ENCODE results near the gene CREB3L1. TPM values are rescaled to one million over a fixed set of nuclear protein-coding genes. Genes with fewer than 3 reads are reported as not detected.

CREB3L1 gene
- total RNA-seq, 8 experiments from 2014 or later, result 0.58 to 8.8 (median 1.8) TPM

GRCh38 chr11:46363455-46364005 is 86.1 kb downstream of the CREB3L1 start:
- no peak overlapping the region for H3K4me3 ChIP-seq
- peak in 6 of 8 experiments; percentile 7 to 70 (median 66) for ATAC-seq (replicated peaks in 6 of 8)
- peak overlapping the region; percentile 51 to 59 for H3K27ac ChIP-seq
- WGBS, 10 experiments, result 70% methylated on average over 2 of the region's 21 CpGs; no CpG with 5 or more reads in 9 of the 10 experiments
- in situ Hi-C loops (cut with MboI; ENCODE audit: low pct_unique_long_range_greater_than_20kb in 2 of 9, low sequenced_read_pairs in 9 of 9, unreplicated experiment in 9 of 9), result no loop called here
- peaks cover 44 to 52% of the 10 kb centered on the region in 2 donors for H3K4me1 ChIP-seq (replicated peaks in 1 of 2)

- in situ Hi-C loops (cut with MboI; ENCODE audit: low pct_unique_long_range_greater_than_20kb in 2 of 9, low sequenced_read_pairs in 9 of 9, unreplicated experiment in 9 of 9), result no loop called here
- H3K4me1 ChIP-seq (replicated peaks in 1 of 2), result peaks cover 44 to 53% of the 10 kb centered on the region in 2 donors
- 80 to 100% (median 90%) methylated on average over 1 to 6 of the region's 9 CpGs; no CpG with 5 or more reads in 7 of the 10 experiments for WGBS, 10 experiments
- no peak overlapping the region for H3K4me3 ChIP-seq
- H3K27ac ChIP-seq, result peak overlapping the region; percentile 51 to 59
- no peak for ATAC-seq (replicated peaks in 6 of 8)
Measured at GRCh38 chr11:46364056-46364455, 86.6 kb downstream of the CREB3L1 start.

GRCh38 chr11:46364791-46365190 is 87.3 kb downstream of the CREB3L1 start:
- Histone ChIP-seq H3K27ac (no peak overlapping the region), H3K4me1 (replicated peaks in 1 of 2) (peaks cover 46 to 59% of the 10 kb centered on the region in 2 donors), H3K4me3 (no peak overlapping the region)
- no peak for ATAC-seq (replicated peaks in 6 of 8)
- 40 to 80% methylated on average over 1 of the region's 3 CpGs; no CpG with 5 or more reads in 8 of the 10 experiments for WGBS, 10 experiments
- in situ Hi-C loops (cut with MboI; ENCODE audit: low pct_unique_long_range_greater_than_20kb in 2 of 9, low sequenced_read_pairs in 9 of 9, unreplicated experiment in 9 of 9), result no loop called here

GRCh38 chr11:46366260-46366659 is 88.8 kb downstream of the CREB3L1 start:
- no peak for ATAC-seq (replicated peaks in 6 of 8)
- Histone ChIP-seq H3K4me1 (replicated peaks in 1 of 2) (peaks cover 47 to 60% of the 10 kb centered on the region in 2 donors), H3K27ac (no peak overlapping the region)

GRCh38 chr11:46366661-46367161 is 89.2 kb downstream of the CREB3L1 start:
- H3K27ac ChIP-seq, result peak overlapping the region in 1 of 2 donors; percentile 74
- peaks cover 43 to 56% of the 10 kb centered on the region in 2 donors for H3K4me1 ChIP-seq (replicated peaks in 1 of 2)
- 80% methylated on average over 1 of the region's 31 CpGs; no CpG with 5 or more reads in 9 of the 10 experiments for WGBS, 10 experiments
- in situ Hi-C loops (cut with MboI; ENCODE audit: low pct_unique_long_range_greater_than_20kb in 2 of 9, low sequenced_read_pairs in 9 of 9, unreplicated experiment in 9 of 9), result no loop called here
- ATAC-seq (replicated peaks in 6 of 8), result no peak
- H3K4me3 ChIP-seq, result no peak overlapping the region

More at GRCh38 chr11:46366260-46366659, 88.8 kb downstream of the CREB3L1 start:
- no peak overlapping the region for H3K4me3 ChIP-seq
- no CpG with 5 or more reads among the region's 22 CpGs for WGBS, 10 experiments
- in situ Hi-C loops (cut with MboI; ENCODE audit: low pct_unique_long_range_greater_than_20kb in 2 of 9, low sequenced_read_pairs in 9 of 9, unreplicated experiment in 9 of 9), result no loop called here

- in situ Hi-C loops (cut with MboI; ENCODE audit: low pct_unique_long_range_greater_than_20kb in 2 of 9, low sequenced_read_pairs in 9 of 9, unreplicated experiment in 9 of 9), result no loop called here
- Histone ChIP-seq H3K4me3 (no peak overlapping the region), H3K4me1 (replicated peaks in 1 of 2) (peaks cover 36 to 50% of the 10 kb centered on the region in 2 donors), H3K27ac (peak overlapping the region in 1 of 2 donors; percentile 74)
- peak; percentile 49 to 70 (median 58) for ATAC-seq (replicated peaks in 6 of 8)
- 0 to 24% methylated on average over 1 to 7 of the region's 32 CpGs; no CpG with 5 or more reads in 8 of the 10 experiments for WGBS, 10 experiments
Measured at GRCh38 chr11:46367244-46367915, 89.9 kb downstream of the CREB3L1 start.

GRCh38 chr11:46367916-46368267 is 90.4 kb downstream of the CREB3L1 start:
- peak overlapping the region in 1 of 2 donors; percentile 74 for H3K27ac ChIP-seq
- WGBS, 10 experiments, result 80 to 100% (median 96%) methylated on average over 1 to 3 of the region's 12 CpGs; no CpG with 5 or more reads in 6 of the 10 experiments
- peak in 1 of 8 experiments; percentile 1 for ATAC-seq (replicated peaks in 6 of 8)

GRCh38 chr11:46369458-46370152 is 92.1 kb downstream of the CREB3L1 start:
- Histone ChIP-seq H3K4me1 (replicated peaks in 1 of 2) (peaks cover 19 to 35% of the 10 kb centered on the region in 2 donors), H3K4me3 (no peak overlapping the region), H3K27ac (peak overlapping the region in 1 of 2 donors; percentile 5)
- ATAC-seq (replicated peaks in 6 of 8), result peak; percentile 70 to 91 (median 82)
- WGBS, 10 experiments, result 0 to 66% (median 40%) methylated on average over 1 to 7 of the region's 25 CpGs; no CpG with 5 or more reads in 6 of the 10 experiments
- in situ Hi-C loops (cut with MboI; ENCODE audit: low pct_unique_long_range_greater_than_20kb in 2 of 9, low sequenced_read_pairs in 9 of 9, unreplicated experiment in 9 of 9), result no loop called here

More at GRCh38 chr11:46367916-46368267, 90.4 kb downstream of the CREB3L1 start:
- Histone ChIP-seq H3K4me1 (replicated peaks in 1 of 2) (peaks cover 31 to 45% of the 10 kb centered on the region in 2 donors), H3K4me3 (no peak overlapping the region)
- in situ Hi-C loops (cut with MboI; ENCODE audit: low pct_unique_long_range_greater_than_20kb in 2 of 9, low sequenced_read_pairs in 9 of 9, unreplicated experiment in 9 of 9), result no loop called here

GRCh38 chr11:46370253-46370652 is 92.8 kb downstream of the CREB3L1 start:
- in situ Hi-C loops (cut with MboI; ENCODE audit: low pct_unique_long_range_greater_than_20kb in 2 of 9, low sequenced_read_pairs in 9 of 9, unreplicated experiment in 9 of 9), result no loop called here
- Histone ChIP-seq H3K27ac (no peak overlapping the region), H3K4me3 (no peak overlapping the region), H3K4me1 (replicated peaks in 1 of 2) (peaks cover 19 to 35% of the 10 kb centered on the region in 2 donors)
- WGBS, 10 experiments, result 50 to 93% (median 87%) methylated on average over 1 to 8 of the region's 13 CpGs; no CpG with 5 or more reads in 3 of the 10 experiments
- ATAC-seq (replicated peaks in 6 of 8), result peak in 1 of 8 experiments; percentile 7

Other genes with a start within 250 kb of the CREB3L1 start
- gene PHF21A, start 156.2 kb upstream of the CREB3L1 start, total RNA-seq, result 10 to 100 TPM; 10.5 to 40.2 (median 28.6) TPM
- gene DGKZ, start 69.8 kb downstream of the CREB3L1 start, total RNA-seq, result 10 to 100 TPM; 16.8 to 54.0 (median 25.9) TPM
- gene MDK, start 104.0 kb downstream of the CREB3L1 start, total RNA-seq, result 100 to 1,000 TPM; 151 to 662 (median 242) TPM
- gene CHRM4, start 114.1 kb downstream of the CREB3L1 start, total RNA-seq, result 1 to 10 TPM in 7 of 8 experiments, under 1 TPM in 1; 0.76 to 3.8 (median 1.5) TPM

All from motor neuron (in vitro differentiated cells).